ENCODE results near the gene CCRL2. TPM values are rescaled to one million over a fixed set of nuclear protein-coding genes. Genes with fewer than 3 reads are reported as not detected.

CCRL2 gene
- total and polyA plus RNA-seq, 2 donors (not counting 1 experiment from before 2014, with no cell fraction given): 0.33 to 3.7 TPM

DNA sequence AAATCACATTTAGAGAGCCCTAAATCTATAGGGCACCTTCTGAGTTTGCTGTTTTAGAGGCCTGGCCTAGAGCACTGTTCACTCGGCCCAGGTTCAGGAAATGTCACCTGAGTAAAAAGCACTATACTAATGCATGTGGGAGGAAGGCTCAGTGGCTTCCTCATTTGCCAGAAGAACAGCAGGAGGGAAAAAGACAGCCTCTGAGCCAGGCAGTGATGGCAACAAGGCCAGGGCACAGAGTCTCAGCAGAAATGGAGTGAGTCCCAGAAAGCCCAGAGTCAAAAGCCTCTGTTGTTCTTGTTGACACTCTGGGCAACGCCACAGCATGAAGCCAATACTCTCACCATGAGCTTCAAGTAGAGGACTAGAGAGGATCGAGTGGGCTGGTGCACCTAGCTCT lies 31.8 kb downstream of the CCRL2 start:
- Histone ChIP-seq H4K20me1 (ENCODE audit: control insufficient read depth, extremely low read depth, insufficient read depth, low read length) (no peaks in the 10 kb centered on the region), H3K4me1 (ENCODE audit: control insufficient read depth, extremely low read depth, insufficient read depth, low read length) (no peaks in the 10 kb centered on the region), H3K4me3 (replicated peaks in 1 of 4; ENCODE audit: control extremely low read depth in 1 of 4, insufficient read depth in 1 of 4, low read depth in 3 of 4, low read length in 4 of 4) (no peak overlapping the region), H3K9ac (ENCODE audit: insufficient read depth, low read length) (no peak overlapping the region), H3K27ac (ENCODE audit: insufficient read depth, low read length) (no peak overlapping the region), H3K79me2 (ENCODE audit: control insufficient read depth, insufficient read depth, low read length) (no peaks in the 10 kb centered on the region), H3K4me2 (ENCODE audit: extremely low read depth, insufficient read depth, low read length) (no peak overlapping the region), H2AFZ (ENCODE audit: low read length) (no peak overlapping the region), H3K27me3 (ENCODE audit: control insufficient read depth, insufficient read depth, low read length) (peaks cover 10% of the 10 kb centered on the region), H3K36me3 (ENCODE audit: control insufficient read depth, insufficient read depth, low read length) (no peaks in the 10 kb centered on the region), H3K9me3 (ENCODE audit: control insufficient read depth, insufficient read depth, low read depth, low read length) (no peaks in the 10 kb centered on the region)
- no peak for DNase-seq (ENCODE audit: low read depth in 2 of 2)
- TF ChIP-seq CTCF (conservative IDR thresholded peaks at IDR 0.05 in 1 of 2, IDR thresholded peaks at IDR 0.05 in 1 of 2; ENCODE audit: low read depth in 1 of 2, low read length in 2 of 2) (no peak), EZH2 (IDR thresholded peaks at IDR 0.05; ENCODE audit: low read length, missing control alignments) (no peak)

DNA sequence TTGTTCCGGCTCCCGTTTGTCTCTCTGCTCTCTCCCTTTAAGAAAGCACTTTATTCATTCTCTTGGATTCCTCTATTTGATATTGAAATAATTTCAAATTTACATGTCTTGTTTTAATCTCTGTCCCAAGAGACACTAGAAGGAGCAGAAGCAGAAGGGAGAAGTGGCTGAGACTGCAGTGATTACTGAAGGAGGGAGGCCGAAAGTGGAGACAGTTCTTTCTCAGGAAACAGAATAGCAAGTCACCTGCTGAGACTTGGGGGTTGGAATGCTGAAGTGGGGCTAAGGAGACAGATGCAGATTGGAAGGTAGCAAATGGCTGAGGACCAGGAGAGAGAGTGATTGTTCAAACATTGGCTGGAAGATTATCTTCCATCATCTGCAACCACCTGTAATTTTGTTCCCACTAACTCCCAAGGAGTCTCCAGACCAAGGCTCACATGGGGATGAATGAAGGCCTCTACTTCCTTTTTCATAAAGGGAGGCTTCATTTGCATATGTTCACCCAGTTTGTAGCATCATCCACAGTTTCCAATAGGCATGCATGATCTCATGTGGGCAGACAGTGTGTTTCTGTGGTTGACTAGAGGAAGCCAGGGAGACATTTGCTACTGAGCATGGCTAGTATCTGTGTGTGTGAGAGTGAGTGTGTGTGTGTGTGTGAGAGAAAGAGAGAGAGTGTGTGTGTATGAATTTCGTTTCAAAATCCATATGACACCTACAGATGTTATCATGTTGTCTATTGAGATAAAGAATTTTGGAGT lies 33.7 kb downstream of the CCRL2 start:
- peaks cover 10% of the 10 kb centered on the region for H3K27me3 ChIP-seq (ENCODE audit: control insufficient read depth, insufficient read depth, low read length)
- no peak overlapping the region for H3K4me2 ChIP-seq (ENCODE audit: extremely low read depth, insufficient read depth, low read length)
- H3K27ac ChIP-seq (ENCODE audit: insufficient read depth, low read length): no peak overlapping the region
- H3K4me1 ChIP-seq (ENCODE audit: control insufficient read depth, extremely low read depth, insufficient read depth, low read length): no peaks in the 10 kb centered on the region
- H2AFZ ChIP-seq (ENCODE audit: low read length): no peak overlapping the region
- no peaks in the 10 kb centered on the region for H3K79me2 ChIP-seq (ENCODE audit: control insufficient read depth, insufficient read depth, low read length)
- H3K9ac ChIP-seq (ENCODE audit: insufficient read depth, low read length): no peak overlapping the region
- H3K36me3 ChIP-seq (ENCODE audit: control insufficient read depth, insufficient read depth, low read length): no peaks in the 10 kb centered on the region
- no peak overlapping the region for H3K4me3 ChIP-seq (replicated peaks in 1 of 4; ENCODE audit: control extremely low read depth in 1 of 4, insufficient read depth in 1 of 4, low read depth in 3 of 4, low read length in 4 of 4)
- no peaks in the 10 kb centered on the region for H3K9me3 ChIP-seq (ENCODE audit: control insufficient read depth, insufficient read depth, low read depth, low read length)
- DNase-seq (ENCODE audit: low read depth in 2 of 2): peak in 1 of 2 donors; percentile 10
- H4K20me1 ChIP-seq (ENCODE audit: control insufficient read depth, extremely low read depth, insufficient read depth, low read length): no peaks in the 10 kb centered on the region
- no peak for TF ChIP-seq CTCF (conservative IDR thresholded peaks at IDR 0.05 in 1 of 2, IDR thresholded peaks at IDR 0.05 in 1 of 2; ENCODE audit: low read depth in 1 of 2, low read length in 2 of 2)
- TF ChIP-seq EZH2 (IDR thresholded peaks at IDR 0.05; ENCODE audit: low read length, missing control alignments): no peak

GRCh38 chr3:46442576-46443530 lies 35.8 kb downstream of the CCRL2 start:
- no peaks in the 10 kb centered on the region for H3K4me1 ChIP-seq (ENCODE audit: control insufficient read depth, extremely low read depth, insufficient read depth, low read length)
- H2AFZ ChIP-seq (ENCODE audit: low read length): no peak overlapping the region
- H3K4me3 ChIP-seq (replicated peaks in 1 of 4; ENCODE audit: control extremely low read depth in 1 of 4, insufficient read depth in 1 of 4, low read depth in 3 of 4, low read length in 4 of 4): no peak overlapping the region
- no peak overlapping the region for H3K9ac ChIP-seq (ENCODE audit: insufficient read depth, low read length)
- H3K27me3 ChIP-seq (ENCODE audit: control insufficient read depth, insufficient read depth, low read length): peaks cover 17% of the 10 kb centered on the region
- H3K4me2 ChIP-seq (ENCODE audit: extremely low read depth, insufficient read depth, low read length): no peak overlapping the region
- H3K79me2 ChIP-seq (ENCODE audit: control insufficient read depth, insufficient read depth, low read length): no peaks in the 10 kb centered on the region
- no peaks in the 10 kb centered on the region for H3K9me3 ChIP-seq (ENCODE audit: control insufficient read depth, insufficient read depth, low read depth, low read length)
- DNase-seq (ENCODE audit: low read depth in 2 of 2): peak; percentile 22 to 60
- TF ChIP-seq EZH2 (IDR thresholded peaks at IDR 0.05; ENCODE audit: low read length, missing control alignments): no peak
- peak; percentile 53 to 66 for TF ChIP-seq CTCF (conservative IDR thresholded peaks at IDR 0.05 in 1 of 2, IDR thresholded peaks at IDR 0.05 in 1 of 2; ENCODE audit: low read depth in 1 of 2, low read length in 2 of 2)
- H3K27ac ChIP-seq (ENCODE audit: insufficient read depth, low read length): no peak overlapping the region
- no peaks in the 10 kb centered on the region for H4K20me1 ChIP-seq (ENCODE audit: control insufficient read depth, extremely low read depth, insufficient read depth, low read length)
- H3K36me3 ChIP-seq (ENCODE audit: control insufficient read depth, insufficient read depth, low read length): no peaks in the 10 kb centered on the region
